ENCODE data around the gene OR5K3.

OR5K3 gene

GRCh38 chr3:98434412-98434811 is 43.9 kb downstream of the OR5K3 start:
- DNase-seq, result no peak

GRCh38 chr3:98440283-98440682 is 49.8 kb downstream of the OR5K3 start:
- DNase-seq, result no peak

All from hippocampal formation (tissue), 2 donors.